HG03558 (cell line): ENCODE data around the gene CDH12.
"Not testable (repeated sequence)": the region's sequence is repeated elsewhere in the genome, so short reads cannot be mapped to it uniquely, and the experiment has no call there.

Source experiments
- ATAC-seq: cut with Tn5 transposase; IDR thresholded peaks from one replicate; pipeline ENCODE4 v1.9.1; 2021; ENCODE audit warnings: moderate number of reproducible peaks; ENCODE audit not compliant: unreplicated experiment; ENCODE audit errors: extremely low read depth

The CDH12 gene

GRCh38 chr5:22591461-22591860, 261.7 kb downstream of the CDH12 start:
- no peak for ATAC-seq

DNA sequence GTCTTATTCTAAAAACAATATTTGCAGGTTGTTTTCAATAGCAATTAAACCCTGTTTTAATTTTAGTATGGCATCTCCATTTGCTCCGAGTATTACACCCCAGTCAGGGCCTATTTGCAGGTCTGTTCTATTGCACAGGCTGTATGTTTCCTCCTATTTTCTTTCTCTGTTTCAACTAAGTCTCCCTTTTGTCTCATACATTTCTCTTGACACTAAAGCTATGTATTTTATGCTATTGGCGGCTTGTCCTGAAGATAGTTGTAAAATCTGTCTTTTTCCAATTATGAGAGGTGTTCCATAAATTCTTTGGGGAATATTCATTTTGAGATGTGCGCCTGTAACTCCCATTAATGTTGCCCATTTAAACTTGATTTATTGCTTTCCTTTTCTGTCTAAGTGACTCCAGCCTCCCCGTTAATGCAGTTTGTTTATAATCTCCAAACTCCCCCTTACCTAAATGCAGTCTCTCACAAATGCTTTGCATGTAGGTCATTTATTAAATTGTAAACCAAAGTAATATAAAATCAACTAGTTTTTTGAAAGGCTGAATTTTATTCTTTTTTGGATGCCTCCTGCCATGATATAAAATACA, 262.4 kb downstream of the CDH12 start:
- ATAC-seq = no peak

DNA sequence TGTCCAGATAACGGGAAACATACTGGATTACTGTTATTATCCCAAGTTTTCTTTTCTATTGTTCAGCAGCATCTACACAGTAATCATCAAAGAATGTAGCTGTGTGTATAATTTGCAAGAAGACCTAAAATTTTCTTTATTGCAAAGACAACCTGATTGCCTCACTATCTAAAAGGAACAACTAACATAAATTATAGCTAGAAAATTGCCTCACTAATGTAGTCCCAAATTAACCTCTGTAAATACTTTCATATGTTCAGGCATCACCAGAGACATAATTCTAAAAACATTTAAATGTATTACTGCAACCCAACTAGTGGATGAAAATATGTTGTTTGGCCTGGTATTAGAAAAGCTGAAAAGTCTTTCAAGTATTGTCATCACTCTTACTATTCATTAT, 275.4 kb downstream of the CDH12 start:
- ATAC-seq = no peak

DNA sequence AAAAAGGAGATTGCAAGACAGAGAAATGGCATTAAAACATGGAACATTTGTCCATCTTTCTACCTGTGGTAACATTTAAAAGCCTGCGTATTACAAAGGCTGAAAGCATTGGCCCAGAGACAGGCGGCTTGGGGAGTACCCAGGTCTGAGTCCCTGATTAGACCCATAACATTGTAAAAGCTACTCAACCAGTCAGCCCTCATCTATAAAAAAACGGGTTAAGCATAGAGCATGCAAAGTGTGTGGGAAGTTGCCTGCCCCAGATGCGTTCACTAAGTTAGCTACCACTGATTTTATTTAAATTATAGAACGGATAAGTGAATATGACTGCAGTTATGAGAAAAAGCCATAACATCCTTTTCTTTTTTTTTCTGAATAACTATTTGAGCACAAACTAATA, 276.1 kb downstream of the CDH12 start:
- ATAC-seq = no peak

DNA sequence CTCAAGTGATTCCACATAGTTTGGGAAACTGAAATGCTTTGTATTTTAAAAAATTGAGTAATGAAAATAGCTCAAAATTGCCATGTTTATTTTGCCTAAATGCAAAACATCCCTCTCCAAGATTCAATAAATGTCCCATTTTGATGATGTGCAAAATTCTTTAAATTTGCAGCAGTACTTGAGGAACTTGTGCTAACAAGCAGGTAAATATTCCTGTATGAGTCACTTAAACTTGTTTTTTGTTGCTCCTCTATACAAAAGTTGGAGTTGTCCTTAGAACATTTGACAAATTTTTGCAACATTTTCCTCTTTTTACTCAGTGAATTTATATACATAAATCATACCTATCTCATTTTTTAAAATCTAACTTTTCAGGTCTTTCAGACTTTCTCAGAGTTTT, 280.2 kb downstream of the CDH12 start:
- ATAC-seq = no peak

GRCh38 chr5:22567983-22568382, 285.2 kb downstream of the CDH12 start:
- no peak for ATAC-seq

GRCh38 chr5:22560147-22560546, 293.0 kb downstream of the CDH12 start:
- no peak for ATAC-seq

DNA sequence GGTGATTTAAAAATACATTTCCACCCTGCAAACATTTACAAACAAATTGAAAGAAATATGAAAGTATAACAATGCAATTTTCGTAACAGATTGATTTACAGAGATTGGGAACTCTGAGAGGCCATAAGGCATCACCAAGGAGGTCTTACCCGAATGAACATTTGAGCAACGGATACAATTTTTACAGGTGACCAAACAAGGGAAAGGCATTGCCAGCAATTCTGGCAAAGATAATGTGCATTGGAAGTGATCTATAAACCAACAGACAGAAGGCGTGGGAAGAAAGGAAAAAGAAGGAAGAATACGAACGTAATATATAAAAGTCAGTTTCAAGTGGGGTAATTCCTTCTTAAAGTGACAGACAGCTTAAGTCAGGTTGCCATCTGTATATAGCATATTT, 295.9 kb downstream of the CDH12 start:
- no peak for ATAC-seq

GRCh38 chr5:22554475-22554874, 298.7 kb downstream of the CDH12 start:
- ATAC-seq = no peak

- no peak for ATAC-seq
These were observed 303.1 kb downstream of the CDH12 start for GRCh38 chr5:22549876-22550671.

GRCh38 chr5:22542340-22542739, 310.8 kb downstream of the CDH12 start:
- no peak for ATAC-seq

DNA sequence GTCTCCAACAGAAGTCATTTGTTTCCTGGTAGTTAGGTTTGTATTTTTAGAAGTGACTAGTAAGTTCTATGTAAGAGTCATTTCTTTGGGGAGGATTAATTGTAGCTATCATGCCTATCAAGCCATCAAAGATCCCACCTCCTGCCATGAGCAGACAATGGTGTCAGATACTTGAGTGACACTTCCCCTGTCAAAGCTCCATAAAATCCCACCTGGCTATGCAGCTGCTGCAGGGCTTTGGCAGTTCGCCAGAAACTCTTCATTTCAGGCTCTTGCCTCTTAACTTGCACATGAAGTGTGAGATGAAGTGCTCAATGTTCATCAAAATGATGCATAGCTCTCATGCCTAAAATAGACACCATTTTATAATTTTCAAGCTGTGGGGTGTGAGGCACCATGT, 312.1 kb downstream of the CDH12 start:
- ATAC-seq = no peak

DNA sequence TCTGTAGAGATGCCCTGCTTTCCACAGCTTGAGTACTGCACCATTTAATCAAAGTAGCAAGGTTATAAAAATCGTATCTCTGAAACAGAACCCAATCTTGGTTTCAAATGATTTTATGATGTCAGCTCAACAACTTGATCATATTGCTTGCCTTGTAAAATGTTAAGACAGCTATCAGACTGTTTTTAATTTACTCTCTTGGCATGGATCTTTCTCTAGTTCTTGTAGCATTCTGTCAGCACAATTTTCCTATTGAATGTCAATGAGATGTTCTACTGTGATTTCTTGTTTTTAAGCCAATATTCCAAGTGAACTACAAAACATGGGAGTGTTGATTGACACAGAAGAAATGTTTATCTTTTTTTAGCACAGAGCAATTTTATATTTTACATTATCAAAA, 313.4 kb downstream of the CDH12 start:
- ATAC-seq = no peak

GRCh38 chr5:22531986-22532385, 321.2 kb downstream of the CDH12 start:
- ATAC-seq = no peak

DNA sequence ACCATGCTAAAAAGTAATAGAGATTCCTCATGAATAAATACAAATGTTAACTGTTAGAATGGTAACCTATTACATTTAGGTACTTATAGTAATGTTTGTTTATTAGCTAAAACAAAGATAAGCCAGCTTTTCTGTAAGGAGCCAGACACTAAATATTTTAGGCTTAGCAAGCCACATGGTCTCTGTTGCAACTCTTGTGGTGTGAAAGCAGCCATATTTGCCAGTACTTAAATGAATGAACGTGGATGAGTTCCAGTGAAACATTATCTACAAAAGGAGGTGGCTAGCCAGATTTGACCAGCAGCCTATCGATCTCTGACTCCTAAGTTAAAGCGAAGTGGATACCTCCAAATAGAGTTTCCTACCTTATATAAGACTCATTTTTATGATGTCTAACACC, 331.6 kb downstream of the CDH12 start:
- no peak for ATAC-seq

- ATAC-seq = not testable (repeated sequence)
These were observed 336.6 kb downstream of the CDH12 start for GRCh38 chr5:22516497-22516896.

DNA sequence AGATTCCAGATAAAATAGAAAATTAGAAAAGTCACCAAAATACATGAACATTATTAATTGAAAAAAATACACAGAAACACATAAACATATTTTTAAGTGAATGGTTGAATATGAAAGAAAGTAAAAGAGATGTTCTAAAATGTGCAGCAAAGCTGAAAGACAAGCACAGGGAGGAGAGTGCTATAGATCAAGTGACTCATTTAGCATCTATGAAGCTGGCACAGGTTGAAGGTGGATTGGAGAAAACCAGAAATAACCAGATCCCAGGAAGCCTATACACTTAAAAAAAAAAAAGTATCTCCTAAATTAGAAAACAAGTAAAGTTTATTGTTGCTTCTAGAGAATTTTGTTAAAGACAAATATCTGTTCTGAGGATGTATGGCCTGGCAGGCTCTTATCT, 338.9 kb downstream of the CDH12 start:
- ATAC-seq = no peak

GRCh38 chr5:22505891-22506290, 347.3 kb downstream of the CDH12 start:
- ATAC-seq = no peak

DNA sequence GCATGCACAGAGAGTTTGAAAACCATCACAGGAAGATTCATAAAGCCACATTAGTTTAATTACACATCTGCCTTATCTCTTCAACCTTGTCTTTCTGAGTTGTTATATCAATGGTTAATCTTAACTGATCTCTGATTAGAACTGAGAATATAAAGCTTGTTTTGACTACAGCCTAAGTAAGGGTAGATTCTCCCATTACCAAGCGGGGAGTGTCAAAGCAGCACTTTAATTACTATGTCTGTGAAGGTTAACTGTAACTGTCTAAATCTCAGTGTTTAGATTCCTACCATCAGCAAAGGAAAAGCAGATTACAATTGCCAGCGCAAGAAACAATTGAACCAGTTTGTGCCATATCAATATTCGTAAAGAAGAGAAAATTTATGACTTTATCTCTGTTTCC, 348.7 kb downstream of the CDH12 start:
- no peak for ATAC-seq

DNA sequence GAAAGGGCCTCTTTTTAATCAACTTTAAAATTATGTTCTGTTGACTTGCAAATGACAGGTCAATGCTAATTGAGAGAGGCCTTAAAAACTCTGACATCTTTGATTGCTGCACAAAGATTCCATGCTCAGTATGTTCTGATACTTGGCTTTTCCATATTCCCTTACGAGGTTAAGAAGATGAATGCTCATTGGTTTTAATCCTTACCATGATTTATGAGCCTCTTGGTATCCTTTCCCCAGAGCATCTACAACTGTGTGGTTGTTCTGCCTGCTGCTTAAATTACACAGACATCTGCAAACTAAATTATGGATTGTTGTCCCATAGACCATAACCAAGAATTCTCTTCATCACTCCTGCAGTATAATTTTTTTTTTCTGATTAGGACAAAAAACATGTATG, 352.6 kb downstream of the CDH12 start:
- ATAC-seq = no peak

DNA sequence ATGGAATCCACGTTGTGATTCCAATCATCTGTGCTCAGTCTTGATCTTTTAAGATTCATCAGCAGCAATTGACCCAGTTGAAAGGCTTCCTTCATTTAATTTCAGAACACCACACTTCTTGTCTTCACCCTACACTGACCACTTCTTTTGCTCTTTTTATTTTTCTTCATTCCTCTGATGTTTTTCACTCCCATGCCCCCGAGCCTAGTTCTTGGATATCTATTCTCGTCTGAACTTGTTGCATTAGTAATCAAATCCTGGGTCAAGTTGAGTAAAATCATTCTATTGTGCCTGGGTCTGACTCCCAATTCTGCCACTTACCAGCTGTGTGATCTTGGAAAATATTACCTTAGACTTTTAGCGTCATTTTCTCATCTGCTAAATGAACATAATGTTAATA, 356.5 kb downstream of the CDH12 start:
- no peak for ATAC-seq
